ENCODE data around the gene G6PC3. TPM values are rescaled to one million over a fixed set of nuclear protein-coding genes. Genes with fewer than 3 reads are reported as not detected.

The G6PC3 gene, protein sequence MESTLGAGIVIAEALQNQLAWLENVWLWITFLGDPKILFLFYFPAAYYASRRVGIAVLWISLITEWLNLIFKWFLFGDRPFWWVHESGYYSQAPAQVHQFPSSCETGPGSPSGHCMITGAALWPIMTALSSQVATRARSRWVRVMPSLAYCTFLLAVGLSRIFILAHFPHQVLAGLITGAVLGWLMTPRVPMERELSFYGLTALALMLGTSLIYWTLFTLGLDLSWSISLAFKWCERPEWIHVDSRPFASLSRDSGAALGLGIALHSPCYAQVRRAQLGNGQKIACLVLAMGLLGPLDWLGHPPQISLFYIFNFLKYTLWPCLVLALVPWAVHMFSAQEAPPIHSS
- total RNA-seq, result 32.7 and 34.8 TPM in 2 replicates

DNA sequence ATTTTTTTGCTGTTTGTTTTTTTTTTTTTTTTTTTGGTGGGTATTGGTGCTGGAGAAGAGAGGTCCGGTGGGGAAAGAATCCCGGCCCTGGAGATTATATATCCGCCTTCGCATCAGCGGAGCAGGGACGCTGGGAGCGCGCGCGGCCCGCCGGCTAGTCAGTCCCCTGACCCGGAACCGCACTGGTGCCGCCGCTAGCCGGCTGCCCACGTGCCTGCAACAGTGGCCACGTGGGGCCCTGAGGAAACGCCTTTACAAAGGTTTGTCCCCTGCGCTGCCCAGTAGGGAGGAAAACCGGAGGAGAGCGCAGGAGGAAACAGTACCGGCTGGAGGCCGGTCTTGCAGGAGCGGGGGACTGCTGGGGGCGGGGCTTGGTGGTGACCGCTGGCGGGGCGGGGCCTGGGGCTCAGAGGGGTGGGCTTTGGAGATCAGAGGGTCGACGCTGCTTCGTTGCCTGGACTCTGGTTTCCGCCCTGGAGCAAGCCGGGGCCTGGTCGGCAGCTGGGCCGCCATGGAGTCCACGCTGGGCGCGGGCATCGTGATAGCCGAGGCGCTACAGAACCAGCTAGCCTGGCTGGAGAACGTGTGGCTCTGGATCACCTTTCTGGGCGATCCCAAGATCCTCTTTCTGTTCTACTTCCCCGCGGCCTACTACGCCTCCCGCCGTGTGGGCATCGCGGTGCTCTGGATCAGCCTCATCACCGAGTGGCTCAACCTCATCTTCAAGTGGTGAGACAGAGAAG is at the start of gene G6PC3:
Gene G6PC3 (plus strand): TSS at position 281 of the 743 bp plus-strand sequence. CDS start 231 bp downstream, at position 512.

DNA sequence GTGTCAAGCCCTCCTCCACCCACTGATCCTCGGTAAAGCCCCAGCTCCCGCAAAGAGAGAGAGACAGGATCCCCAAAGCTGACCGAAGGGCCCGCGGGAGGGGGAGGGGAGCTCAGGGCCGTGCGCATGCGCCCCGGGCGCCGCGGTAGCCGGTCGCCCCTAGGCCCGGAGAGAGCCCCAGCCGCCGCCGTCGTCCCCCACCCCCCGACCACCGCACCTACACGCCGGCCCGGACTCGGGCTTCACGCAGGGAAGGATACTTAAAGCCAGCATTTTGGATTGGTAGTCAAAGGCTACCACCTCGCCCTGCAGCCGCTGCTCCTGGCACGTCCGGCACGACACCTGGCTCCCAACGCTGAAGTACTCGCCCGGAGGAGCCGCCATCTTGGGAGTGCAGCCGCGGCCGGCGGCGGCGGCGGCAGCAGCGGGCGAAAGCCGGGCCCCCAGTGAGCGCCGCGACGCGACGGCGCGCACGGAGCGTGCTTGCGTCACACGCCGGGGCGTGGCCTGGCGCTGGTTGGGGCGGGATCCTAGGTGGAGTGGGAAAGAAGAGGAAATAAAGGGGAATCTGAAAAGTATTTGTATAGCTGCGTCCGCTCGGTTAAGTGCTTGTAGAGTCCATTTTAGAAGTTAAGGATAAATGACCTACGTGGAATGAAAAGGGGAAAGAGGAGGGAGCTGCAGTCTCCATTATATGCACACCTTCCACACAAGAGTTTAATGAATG is 4.2 kb upstream of the G6PC3 start, which contains the start of gene LSM12:
Gene LSM12 (minus strand): TSS at position 468 of the 727 bp plus-strand sequence. CDS start 84 bp downstream, at position 384.

DNA sequence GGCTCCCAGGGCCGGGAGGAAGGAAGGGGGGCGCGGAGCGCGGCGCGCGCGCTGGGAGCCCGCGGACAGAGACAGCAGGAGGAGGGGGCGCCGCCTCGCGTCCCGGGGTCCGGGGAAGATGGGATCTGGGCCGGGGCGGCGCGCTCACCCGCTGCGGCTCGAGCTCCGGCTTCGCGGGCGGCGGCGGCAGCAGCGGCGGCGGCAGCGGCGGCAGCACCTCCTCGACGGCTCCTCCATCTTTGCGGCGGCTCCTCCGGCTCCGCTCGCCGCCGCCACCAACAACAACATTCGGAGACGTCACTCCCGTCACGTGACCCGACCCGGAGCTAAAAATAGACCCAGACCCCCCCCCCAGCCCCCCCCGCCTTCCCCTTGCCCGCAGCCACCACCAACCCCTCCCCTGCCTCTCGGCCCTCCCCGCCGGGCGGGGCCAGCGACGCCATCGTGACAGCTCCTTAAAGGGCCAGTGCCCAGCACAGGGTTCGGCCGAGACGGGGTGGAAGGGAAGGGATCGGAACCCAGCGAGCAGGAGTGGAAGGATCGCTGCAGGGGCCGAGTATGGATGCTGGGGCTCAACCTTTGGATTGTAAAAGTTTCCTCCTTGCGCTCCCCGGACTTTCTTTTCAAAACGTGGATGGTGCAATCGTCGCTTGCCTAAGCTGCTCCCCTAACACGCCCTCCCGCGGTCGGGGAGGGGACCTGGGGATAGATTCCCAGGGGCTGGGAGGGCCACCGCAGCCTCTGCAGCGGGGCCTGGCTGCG is 53.0 kb downstream of the G6PC3 start, which contains the start of gene HDAC5:
Gene HDAC5 (minus strand): TSS at position 286 of the 762 bp plus-strand sequence. CDS start 6,126 bp downstream, outside the sequence.

Small RNA genes within 50 kb of the gene (small RNA-seq; reads per million reads assigned to genes)
- gene RF00012, result not detected

Other genes with a start within 250 kb of the G6PC3 start
- gene MPP3, start 237.6 kb upstream of the G6PC3 start, total RNA-seq, result 5.9 and 8.2 TPM in 2 replicates
- gene CD300LG, start 223.6 kb upstream of the G6PC3 start, total RNA-seq, result under 0.01 TPM in 1 of 2 replicates, not detected in the other
- 0.33 and 0.38 TPM in 2 replicates for gene MPP2, start 163.2 kb upstream of the G6PC3 start, total RNA-seq
- gene PPY, start 128.3 kb upstream of the G6PC3 start, total RNA-seq, result not detected in 2 replicates
- gene PYY, start 116.8 kb upstream of the G6PC3 start, total RNA-seq, result 0.33 TPM in 1 of 2 replicates, not detected in the other
- 6.9 and 11.7 TPM in 2 replicates for gene NAGS, start 66.1 kb upstream of the G6PC3 start, total RNA-seq
- 33.1 and 50.0 TPM in 2 replicates for gene TMEM101, start 55.8 kb upstream of the G6PC3 start, total RNA-seq
- 83.8 and 85.9 TPM in 2 replicates for gene LSM12, start 4.1 kb upstream of the G6PC3 start, total RNA-seq
- gene HDAC5, start 52.9 kb downstream of the G6PC3 start, total RNA-seq, result 25.4 and 44.1 TPM in 2 replicates
- 2.3 and 4.2 TPM in 2 replicates for gene HROB, start 71.2 kb downstream of the G6PC3 start, total RNA-seq
- gene ASB16, start 100.0 kb downstream of the G6PC3 start, total RNA-seq, result not detected in 2 replicates
- 28.8 and 29.4 TPM in 2 replicates for gene TMUB2, start 116.2 kb downstream of the G6PC3 start, total RNA-seq
- gene ATXN7L3, start 129.1 kb downstream of the G6PC3 start, total RNA-seq, result 53.0 and 55.2 TPM in 2 replicates
- 56.8 and 59.8 TPM in 2 replicates for gene UBTF, start 148.9 kb downstream of the G6PC3 start, total RNA-seq
- gene SLC4A1, start 197.4 kb downstream of the G6PC3 start, total RNA-seq, result not detected in 2 replicates
- 0.33 TPM in 1 of 2 replicates, not detected in the other for gene RUNDC3A, start 237.9 kb downstream of the G6PC3 start, total RNA-seq

Measured in vein endothelial cell (primary cell).